PC-9 (cell line): ENCODE data around the gene PAFAH1B1.

ENCODE experiments used
- CTCF ChIP-seq: fragments of 200-600 bp; sonication (generic); conservative IDR thresholded peaks from 2 replicates; pipeline ENCODE4 v1.6.1; 2017; ENCODE audit warnings: mixed run types, antibody characterized with exemption, mild to moderate bottlenecking, moderate library complexity
- EZH2 ChIP-seq: fragments of 200-600 bp; sonication (generic); IDR thresholded peaks from 2 replicates; pipeline ENCODE4 v1.8.0; 2017; ENCODE audit warnings: antibody characterized with exemption, low read depth

GRCh38 chr17:2591040-2591640 is 2.3 kb upstream of the PAFAH1B1 start:
- no peak for TF ChIP-seq CTCF
- no peak for TF ChIP-seq EZH2
